ENCODE measurements around the gene RAB11A.
"Not testable (repeated sequence)": the region's sequence is repeated elsewhere in the genome, so short reads cannot be mapped to it uniquely, and the experiment has no call there.

The RAB11A gene

GRCh38 chr15:65845826-65846519, 23.3 kb upstream of the RAB11A start:
- DNase-seq (ENCODE audit: low spot score): no peak

- DNase-seq (ENCODE audit: low spot score): no peak
Measured at GRCh38 chr15:65847989-65848388, 21.3 kb upstream of the RAB11A start.

GRCh38 chr15:65851981-65852380, 17.3 kb upstream of the RAB11A start:
- DNase-seq (ENCODE audit: low spot score): no peak

GRCh38 chr15:65856821-65857455, 12.4 kb upstream of the RAB11A start:
- peak; percentile 36 for DNase-seq (ENCODE audit: low spot score)

GRCh38 chr15:65857718-65858402, 11.4 kb upstream of the RAB11A start:
- DNase-seq (ENCODE audit: low spot score): peak; percentile 8

- DNase-seq (ENCODE audit: low spot score): peak; percentile 84
Measured at GRCh38 chr15:65862682-65863081, 6.6 kb upstream of the RAB11A start.

- no peak for DNase-seq (ENCODE audit: low spot score)
Measured at GRCh38 chr15:65863106-65863505, 6.2 kb upstream of the RAB11A start.

- no peak for DNase-seq (ENCODE audit: low spot score)
Measured at GRCh38 chr15:65867244-65867643, 2.0 kb upstream of the RAB11A start.

GRCh38 chr15:65867933-65868332, 1.4 kb upstream of the RAB11A start:
- not testable (repeated sequence) for DNase-seq (ENCODE audit: low spot score)

- no peak for DNase-seq (ENCODE audit: low spot score)
Measured at GRCh38 chr15:65868546-65869125, 655 bp upstream of the RAB11A start.

- DNase-seq (ENCODE audit: low spot score): peak; percentile 61
Measured at GRCh38 chr15:65869954-65870871, 922 bp downstream of the RAB11A start.

- peak; percentile 50 for DNase-seq (ENCODE audit: low spot score)
Measured at GRCh38 chr15:65870889-65871533, 1.7 kb downstream of the RAB11A start.

GRCh38 chr15:65871886-65872285, 2.6 kb downstream of the RAB11A start:
- not testable (repeated sequence) for DNase-seq (ENCODE audit: low spot score)

- not testable (repeated sequence) for DNase-seq (ENCODE audit: low spot score)
Measured at GRCh38 chr15:65872596-65872995, 3.3 kb downstream of the RAB11A start.

- DNase-seq (ENCODE audit: low spot score): no peak
Measured at GRCh38 chr15:65873256-65873655, 4.0 kb downstream of the RAB11A start.

GRCh38 chr15:65875458-65875857, 6.2 kb downstream of the RAB11A start:
- DNase-seq (ENCODE audit: low spot score): no peak

- no peak for DNase-seq (ENCODE audit: low spot score)
Measured at GRCh38 chr15:65877749-65878148, 8.5 kb downstream of the RAB11A start.

GRCh38 chr15:65881766-65882434, 12.6 kb downstream of the RAB11A start:
- DNase-seq (ENCODE audit: low spot score): no peak

- DNase-seq (ENCODE audit: low spot score): no peak
Measured at GRCh38 chr15:65883571-65883970, 14.3 kb downstream of the RAB11A start.

GRCh38 chr15:65884511-65884910, 15.2 kb downstream of the RAB11A start:
- no peak for DNase-seq (ENCODE audit: low spot score)

Data from cerebellar cortex (tissue), 1 donor.